Stimulated activated CD4-positive, alpha-beta T cell treated with anti-CD3 and anti-CD28 coated beads, Interleukin-1b, Interleukin-23, amount 100 ng/mL, for 48 hours (primary cell): ENCODE results near the gene TMEM94.
"Not testable (repeated sequence)": the region's sequence is repeated elsewhere in the genome, so short reads cannot be mapped to it uniquely, and the experiment has no call there.

Experiments
- DNase-seq: peaks from one replicate; pipeline ENCODE4 v3.0.0-alpha.2; 2020

TMEM94 gene

GRCh38 chr17:75512926-75513640 is 56.6 kb downstream of the TMEM94 start:
- no peak for DNase-seq

- no peak for DNase-seq
Observed at GRCh38 chr17:75513641-75514000, 57.2 kb downstream of the TMEM94 start.

- DNase-seq = no peak
Observed at GRCh38 chr17:75514299-75514918, 58.0 kb downstream of the TMEM94 start.

GRCh38 chr17:75514919-75515495 is 58.6 kb downstream of the TMEM94 start:
- DNase-seq = no peak

GRCh38 chr17:75515496-75516254 is 59.2 kb downstream of the TMEM94 start, which contains the start of gene CASKIN2:
TSS of gene CASKIN2 (minus strand) at chr17:75515537. CDS start at chr17:75513804, 1,733 bp downstream.
- peak; percentile 85 for DNase-seq

GRCh38 chr17:75516255-75516618 is 59.8 kb downstream of the TMEM94 start, which contains the start of gene TSEN54:
TSS of gene TSEN54 (plus strand) at chr17:75516528. CDS start at chr17:75516561, 33 bp downstream.
- DNase-seq = peak; percentile 95

- DNase-seq = peak; percentile 26
Observed at GRCh38 chr17:75516619-75517296, 60.3 kb downstream of the TMEM94 start.

- peak; percentile 49 for DNase-seq
Observed at GRCh38 chr17:75517297-75517865, 60.9 kb downstream of the TMEM94 start.

GRCh38 chr17:75518201-75518600 is 61.8 kb downstream of the TMEM94 start:
- DNase-seq = no peak

- DNase-seq = no peak
Observed at GRCh38 chr17:75518983-75519537, 62.6 kb downstream of the TMEM94 start.

- DNase-seq = not testable (repeated sequence)
Observed at GRCh38 chr17:75520413-75520812, 64.0 kb downstream of the TMEM94 start.

- no peak for DNase-seq
Observed at GRCh38 chr17:75521290-75521689, 64.9 kb downstream of the TMEM94 start.

- no peak for DNase-seq
Observed at GRCh38 chr17:75521951-75522727, 65.7 kb downstream of the TMEM94 start.

- no peak for DNase-seq
Observed at GRCh38 chr17:75523647-75524046, 67.2 kb downstream of the TMEM94 start.

GRCh38 chr17:75524269-75524969 is 68.0 kb downstream of the TMEM94 start:
- DNase-seq = no peak

GRCh38 chr17:75524970-75525805 is 68.8 kb downstream of the TMEM94 start, which contains the start of gene LLGL2:
TSS of gene LLGL2 (plus strand) at chr17:75525697. CDS start at chr17:75543427, 17,730 bp downstream.
- DNase-seq = peak; percentile 74

- DNase-seq = no peak
Observed at GRCh38 chr17:75525806-75526554, 69.5 kb downstream of the TMEM94 start.

- no peak for DNase-seq
Observed at GRCh38 chr17:75526555-75527270, 70.3 kb downstream of the TMEM94 start.
